Keratinocyte (primary cell): ENCODE data around the gene COQ9. TPM values are rescaled to one million over a fixed set of nuclear protein-coding genes. Genes with fewer than 3 reads are reported as not detected.

Source experiments
- DNase-seq: peaks from one replicate; pipeline ENCODE4 v3.0.0-alpha.2; 2011; ENCODE audit warnings: low read depth, missing footprints, low spot score
- FAIRE-seq: peaks from 2 replicates; lab custom pipeline; 2011; peaks lifted over from hg19 to GRCh38; lab: Jason Lieb, UNC
- H2AFZ ChIP-seq: 2 replicates; pipeline ENCODE4 v1.6.0; 2012; ENCODE audit warnings: low read length, control low read depth, inconsistent platforms; ENCODE audit not compliant: control insufficient read depth
- H3K27ac ChIP-seq: 2 replicates; pipeline ENCODE4 v1.5.1; 2011; ENCODE audit warnings: low read length; ENCODE audit not compliant: control insufficient read depth, insufficient read depth
- H3K27me3 ChIP-seq: 3 replicates; pipeline ENCODE4 v1.6.0; 2011; ENCODE audit warnings: low read length; ENCODE audit not compliant: control insufficient read depth, insufficient read depth; ENCODE audit errors: extremely low read depth
- H3K36me3 ChIP-seq, 2 experiments: 2 replicates in 1 of 2; 3 replicates in 1 of 2; pipeline ENCODE4 v1.5.1; 2011; ENCODE audit warnings: low read length in 2 of 2, mild to moderate bottlenecking in 1 of 2; ENCODE audit not compliant: control insufficient read depth in 2 of 2, insufficient read depth in 2 of 2; ENCODE audit errors: extremely low read depth in 1 of 2
- H3K4me1 ChIP-seq: 3 replicates; pipeline ENCODE4 v1.5.1; 2011; ENCODE audit warnings: low read length; ENCODE audit not compliant: control insufficient read depth, insufficient read depth; ENCODE audit errors: extremely low read depth
- H3K4me2 ChIP-seq: 3 replicates; pipeline ENCODE4 v1.6.0; 2011; ENCODE audit warnings: low read depth, low read length; ENCODE audit not compliant: control insufficient read depth, insufficient read depth; ENCODE audit errors: extremely low read depth
- H3K4me3 ChIP-seq, 3 experiments: fragments of 200-600 bp in 1 of 3; sonication (generic) in 1 of 3; 2 replicates in 2 of 3; 3 replicates in 1 of 3; pipeline ENCODE4 v1.5.1; 2011 to 2016; ENCODE audit warnings: low read length in 3 of 3, mild to moderate bottlenecking in 3 of 3, control low read depth in 2 of 3, inconsistent platforms in 1 of 3, low read depth in 1 of 3, mixed read lengths in 1 of 3, mixed run types in 1 of 3, moderate library complexity in 1 of 3; ENCODE audit not compliant: control insufficient read depth in 2 of 3, insufficient read depth in 2 of 3; ENCODE audit errors: extremely low read depth in 1 of 3
- H3K79me2 ChIP-seq: 2 replicates; pipeline ENCODE4 v1.6.0; 2012; ENCODE audit warnings: low read length; ENCODE audit not compliant: control insufficient read depth, insufficient read depth
- H3K9ac ChIP-seq: 3 replicates; pipeline ENCODE4 v1.6.0; 2011; ENCODE audit warnings: low read length; ENCODE audit not compliant: control insufficient read depth, insufficient read depth; ENCODE audit errors: extremely low read depth
- H3K9me1 ChIP-seq: 3 replicates; pipeline ENCODE4 v1.6.0; 2011; ENCODE audit warnings: low read length; ENCODE audit not compliant: control insufficient read depth, insufficient read depth; ENCODE audit errors: extremely low read depth
- H3K9me3 ChIP-seq: 2 replicates; pipeline ENCODE4 v1.5.1; 2012; ENCODE audit warnings: low read depth, low read length; ENCODE audit not compliant: control insufficient read depth
- H4K20me1 ChIP-seq: 3 replicates; pipeline ENCODE4 v1.6.0; 2011; ENCODE audit warnings: low read length; ENCODE audit not compliant: control insufficient read depth, insufficient read depth; ENCODE audit errors: extremely low read depth
- EZH2 ChIP-seq: IDR thresholded peaks from one replicate; pipeline ENCODE4 v1.6.1; 2012; ENCODE audit warnings: inconsistent platforms, mild to moderate bottlenecking, low read length, moderate library complexity
- dilution Hi-C: fragments of 300-500 bp; cut with MboI; formaldehyde crosslinking; loops from one replicate; pipeline ENCODE4 v1.7.0; 2020; ENCODE audit warnings: low sequenced_read_pairs; ENCODE audit not compliant: extremely low pct_ligation_motif_present
- polyA plus RNA-seq, 5 experiments: library from polyadenylated mRNA; depleted of rRNA in 3 of 5; stranded (reverse) in 3 of 5; stranded (forward) in 1 of 5; unstranded in 1 of 5; fragments of >200 nt; gene quantifications; 1 replicate in 1 of 5; 2 replicates in 3 of 5; 3 replicates in 1 of 5; pipeline versions ENCODE4 v1.2.1 to v1.2.3, GENCODE V29; 2011 to 2012; ENCODE audit warnings: missing spikeins in 2 of 5, low read depth in 1 of 5, low replicate concordance in 1 of 5
- TF ChIP-seq, protein P1 (sequence below), 3 experiments: IDR thresholded peaks in 1 of 3; conservative IDR thresholded peaks in 1 of 3; optimal IDR thresholded peaks in 1 of 3; 2 replicates in 2 of 3; 3 replicates in 1 of 3; pipeline versions ENCODE3 to v1.5.1; 2011; ENCODE audit warnings: low read length in 3 of 3, mild to moderate bottlenecking in 3 of 3, moderate library complexity in 2 of 3, control low read depth in 1 of 3, inconsistent platforms in 1 of 3; ENCODE audit not compliant: insufficient read depth in 2 of 3; ENCODE audit errors: extremely low read depth in 1 of 3

COQ9 gene
- polyA plus RNA-seq, 1 donor (not counting 4 experiments of a cell fraction or from before 2014, with no cell fraction given): 62.8 TPM

DNA sequence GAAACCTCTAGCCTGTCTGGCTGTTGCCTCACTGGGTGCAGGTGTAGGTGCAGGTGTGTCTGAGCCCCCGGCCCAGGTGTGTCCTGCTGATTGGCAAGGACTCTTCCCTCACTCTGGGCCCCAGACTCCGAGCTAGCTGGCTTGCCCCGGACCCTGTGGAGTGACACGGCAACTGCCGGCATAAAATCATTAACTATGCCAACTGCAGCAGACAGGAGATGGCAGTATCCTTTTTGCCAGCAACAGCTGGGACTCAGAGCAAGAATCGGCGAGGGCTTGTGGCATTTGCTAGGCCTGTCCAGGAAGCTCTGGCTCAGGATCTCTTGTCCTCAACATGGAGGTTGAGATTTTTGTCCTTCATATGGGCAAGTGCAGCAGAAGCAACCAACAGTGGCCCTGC is 20.9 kb upstream of the COQ9 start:
- Histone ChIP-seq H3K9ac (no peak overlapping the region), H3K4me2 (no peak overlapping the region), H3K36me3 (peaks cover 22 to 29% of the 10 kb centered on the region in 2 experiments), H4K20me1 (no peaks in the 10 kb centered on the region), H2AFZ (no peak overlapping the region), H3K4me3 (no peak overlapping the region), H3K4me1 (peaks cover 4% of the 10 kb centered on the region), H3K27ac (no peak overlapping the region), H3K27me3 (no peaks in the 10 kb centered on the region), H3K79me2 (no peaks in the 10 kb centered on the region), H3K9me1 (no peaks in the 10 kb centered on the region), H3K9me3 (no peaks in the 10 kb centered on the region)
- DNase-seq: no peak
- dilution Hi-C loops: no loop called here
- no peak for FAIRE-seq
- TF ChIP-seq EZH2: no peak
- TF ChIP-seq, protein P1, sequence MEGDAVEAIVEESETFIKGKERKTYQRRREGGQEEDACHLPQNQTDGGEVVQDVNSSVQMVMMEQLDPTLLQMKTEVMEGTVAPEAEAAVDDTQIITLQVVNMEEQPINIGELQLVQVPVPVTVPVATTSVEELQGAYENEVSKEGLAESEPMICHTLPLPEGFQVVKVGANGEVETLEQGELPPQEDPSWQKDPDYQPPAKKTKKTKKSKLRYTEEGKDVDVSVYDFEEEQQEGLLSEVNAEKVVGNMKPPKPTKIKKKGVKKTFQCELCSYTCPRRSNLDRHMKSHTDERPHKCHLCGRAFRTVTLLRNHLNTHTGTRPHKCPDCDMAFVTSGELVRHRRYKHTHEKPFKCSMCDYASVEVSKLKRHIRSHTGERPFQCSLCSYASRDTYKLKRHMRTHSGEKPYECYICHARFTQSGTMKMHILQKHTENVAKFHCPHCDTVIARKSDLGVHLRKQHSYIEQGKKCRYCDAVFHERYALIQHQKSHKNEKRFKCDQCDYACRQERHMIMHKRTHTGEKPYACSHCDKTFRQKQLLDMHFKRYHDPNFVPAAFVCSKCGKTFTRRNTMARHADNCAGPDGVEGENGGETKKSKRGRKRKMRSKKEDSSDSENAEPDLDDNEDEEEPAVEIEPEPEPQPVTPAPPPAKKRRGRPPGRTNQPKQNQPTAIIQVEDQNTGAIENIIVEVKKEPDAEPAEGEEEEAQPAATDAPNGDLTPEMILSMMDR (optimal IDR thresholded peaks at IDR 0.05 in 1 of 3, IDR thresholded peaks at IDR 0.05 in 1 of 3, conservative IDR thresholded peaks at IDR 0.05 in 1 of 3; ENCODE audit: extremely low read depth in 1 of 3, insufficient read depth in 2 of 3, low read length in 3 of 3): no peak

DNA sequence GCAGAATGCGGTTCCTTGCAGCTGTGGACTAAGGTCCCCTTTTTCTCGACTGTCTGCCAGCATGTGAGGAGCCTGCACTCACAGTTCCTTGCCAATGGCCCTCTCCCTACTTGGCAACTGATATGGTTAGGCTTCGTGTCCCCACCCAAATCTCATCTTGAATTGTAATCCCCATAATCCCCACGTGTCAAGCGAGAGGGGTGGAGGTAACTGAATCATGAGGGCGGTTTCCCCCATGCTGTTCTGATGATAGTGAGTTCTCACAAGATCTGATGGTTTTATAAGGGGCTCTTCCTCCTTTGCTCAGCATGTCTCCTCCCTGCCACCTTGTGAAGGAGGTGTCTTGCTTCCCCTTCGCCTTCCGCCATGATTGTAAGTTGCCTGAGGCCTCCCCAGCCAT is 20.0 kb upstream of the COQ9 start:
- H3K4me3 ChIP-seq: no peak overlapping the region
- H2AFZ ChIP-seq: no peak overlapping the region
- FAIRE-seq: no peak
- no peaks in the 10 kb centered on the region for H3K27me3 ChIP-seq
- no peaks in the 10 kb centered on the region for H4K20me1 ChIP-seq
- no peak overlapping the region for H3K4me2 ChIP-seq
- DNase-seq: no peak
- H3K36me3 ChIP-seq: peaks cover 26 to 32% of the 10 kb centered on the region in 2 experiments
- H3K4me1 ChIP-seq: peaks cover under 1% of the 10 kb centered on the region
- H3K9me1 ChIP-seq: no peaks in the 10 kb centered on the region
- no peak overlapping the region for H3K27ac ChIP-seq
- dilution Hi-C loops: no loop called here
- H3K79me2 ChIP-seq: no peaks in the 10 kb centered on the region
- H3K9ac ChIP-seq: no peak overlapping the region
- no peak for TF ChIP-seq EZH2
- TF ChIP-seq, protein P1 (optimal IDR thresholded peaks at IDR 0.05 in 1 of 3, IDR thresholded peaks at IDR 0.05 in 1 of 3, conservative IDR thresholded peaks at IDR 0.05 in 1 of 3; ENCODE audit: extremely low read depth in 1 of 3, insufficient read depth in 2 of 3, low read length in 3 of 3): no peak
- no peaks in the 10 kb centered on the region for H3K9me3 ChIP-seq
